ENCODE measurements around the gene LRRIQ1.
"Not testable (repeated sequence)": the region's sequence is repeated elsewhere in the genome, so short reads cannot be mapped to it uniquely, and the experiment has no call there.

Gene LRRIQ1

GRCh38 chr12:85224339-85224738 is 188.2 kb downstream of the LRRIQ1 start:
- DNase-seq = not testable (repeated sequence)

GRCh38 chr12:85225501-85225900 is 189.3 kb downstream of the LRRIQ1 start:
- DNase-seq = no peak

GRCh38 chr12:85237327-85237726 is 201.2 kb downstream of the LRRIQ1 start:
- no peak for DNase-seq

- no peak for DNase-seq
Observed at GRCh38 chr12:85244561-85244960, 208.4 kb downstream of the LRRIQ1 start.

GRCh38 chr12:85253853-85254252 is 217.7 kb downstream of the LRRIQ1 start:
- DNase-seq = no peak

GRCh38 chr12:85257671-85258070 is 221.5 kb downstream of the LRRIQ1 start:
- no peak for DNase-seq

- no peak for DNase-seq
Observed at GRCh38 chr12:85260447-85260846, 224.3 kb downstream of the LRRIQ1 start.

- no peak for DNase-seq
Observed at GRCh38 chr12:85260896-85261295, 224.7 kb downstream of the LRRIQ1 start.

- DNase-seq = no peak
Observed at GRCh38 chr12:85266356-85266755, 230.2 kb downstream of the LRRIQ1 start.

GRCh38 chr12:85273381-85274314 is 237.5 kb downstream of the LRRIQ1 start:
- no peak for DNase-seq

GRCh38 chr12:85274315-85274651 is 238.1 kb downstream of the LRRIQ1 start:
- DNase-seq = no peak

GRCh38 chr12:85275374-85275773 is 239.2 kb downstream of the LRRIQ1 start:
- no peak for DNase-seq

- DNase-seq = no peak
Observed at GRCh38 chr12:85277191-85277590, 241.0 kb downstream of the LRRIQ1 start.

GRCh38 chr12:85277900-85278597 is 241.9 kb downstream of the LRRIQ1 start:
- no peak for DNase-seq

GRCh38 chr12:85278598-85279448 is 242.7 kb downstream of the LRRIQ1 start:
- no peak for DNase-seq

GRCh38 chr12:85279449-85280164 is 243.5 kb downstream of the LRRIQ1 start:
- no peak for DNase-seq

GRCh38 chr12:85280165-85280983 is 244.2 kb downstream of the LRRIQ1 start, which contains the start of gene ALX1:
Gene ALX1 (plus strand): TSS chr12:85280220. CDS start chr12:85280262, 42 bp downstream.
- DNase-seq = no peak

GRCh38 chr12:85280984-85281630 is 245.0 kb downstream of the LRRIQ1 start:
- DNase-seq = no peak

- no peak for DNase-seq
Observed at GRCh38 chr12:85281636-85282312, 245.6 kb downstream of the LRRIQ1 start.

- no peak for DNase-seq
Observed at GRCh38 chr12:85283560-85283959, 247.4 kb downstream of the LRRIQ1 start.

Measured in stimulated activated CD4-positive, alpha-beta T cell treated with anti-CD3 and anti-CD28 coated beads, Interleukin-4, amount 100 ng/mL, for 4 hours (primary cell).